GM12873 (cell line): Measurements from ENCODE around the gene EIF1AX.

Experiments
- TF ChIP-seq, protein P1 (sequence below): IDR thresholded peaks from 2 replicates; pipeline ENCODE4 v1.5.1; 2012; ENCODE audit warnings: low read depth, mild to moderate bottlenecking, moderate library complexity, low read length, control low read depth; ENCODE audit not compliant: insufficient read depth; ENCODE audit errors: missing control alignments

The EIF1AX gene

DNA sequence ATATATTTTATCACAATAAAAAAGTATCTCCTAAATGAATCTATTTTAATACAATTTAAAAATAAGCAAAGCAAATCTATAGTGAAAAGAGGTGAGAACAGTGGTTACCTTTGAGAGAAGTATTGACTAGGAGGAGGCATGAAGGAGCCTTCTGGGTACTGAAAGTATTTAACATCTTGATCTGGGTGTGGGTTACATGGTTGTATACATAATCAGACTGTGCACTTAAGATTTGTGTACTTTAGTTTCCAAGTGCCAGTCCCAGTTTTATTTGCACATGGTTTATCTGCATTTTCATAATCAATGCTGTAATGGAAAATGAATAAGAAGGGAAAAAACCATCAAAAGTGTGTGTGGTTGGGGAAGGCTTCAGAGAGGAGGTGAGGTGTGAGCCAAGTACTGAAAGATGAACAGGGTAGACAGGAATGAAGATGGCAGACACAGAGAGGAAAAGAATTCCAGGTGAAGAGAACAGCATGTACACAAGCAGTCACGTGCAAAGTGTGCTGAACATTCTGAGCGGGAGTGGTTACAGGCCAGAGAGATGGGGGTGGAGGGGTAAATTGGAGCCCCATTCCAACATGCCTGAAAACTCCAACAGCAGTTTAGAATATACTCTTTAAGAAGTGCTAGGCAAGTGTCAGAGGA is 39.6 kb downstream of the EIF1AX start:
- TF ChIP-seq, protein P1, sequence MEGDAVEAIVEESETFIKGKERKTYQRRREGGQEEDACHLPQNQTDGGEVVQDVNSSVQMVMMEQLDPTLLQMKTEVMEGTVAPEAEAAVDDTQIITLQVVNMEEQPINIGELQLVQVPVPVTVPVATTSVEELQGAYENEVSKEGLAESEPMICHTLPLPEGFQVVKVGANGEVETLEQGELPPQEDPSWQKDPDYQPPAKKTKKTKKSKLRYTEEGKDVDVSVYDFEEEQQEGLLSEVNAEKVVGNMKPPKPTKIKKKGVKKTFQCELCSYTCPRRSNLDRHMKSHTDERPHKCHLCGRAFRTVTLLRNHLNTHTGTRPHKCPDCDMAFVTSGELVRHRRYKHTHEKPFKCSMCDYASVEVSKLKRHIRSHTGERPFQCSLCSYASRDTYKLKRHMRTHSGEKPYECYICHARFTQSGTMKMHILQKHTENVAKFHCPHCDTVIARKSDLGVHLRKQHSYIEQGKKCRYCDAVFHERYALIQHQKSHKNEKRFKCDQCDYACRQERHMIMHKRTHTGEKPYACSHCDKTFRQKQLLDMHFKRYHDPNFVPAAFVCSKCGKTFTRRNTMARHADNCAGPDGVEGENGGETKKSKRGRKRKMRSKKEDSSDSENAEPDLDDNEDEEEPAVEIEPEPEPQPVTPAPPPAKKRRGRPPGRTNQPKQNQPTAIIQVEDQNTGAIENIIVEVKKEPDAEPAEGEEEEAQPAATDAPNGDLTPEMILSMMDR, result no peak

DNA sequence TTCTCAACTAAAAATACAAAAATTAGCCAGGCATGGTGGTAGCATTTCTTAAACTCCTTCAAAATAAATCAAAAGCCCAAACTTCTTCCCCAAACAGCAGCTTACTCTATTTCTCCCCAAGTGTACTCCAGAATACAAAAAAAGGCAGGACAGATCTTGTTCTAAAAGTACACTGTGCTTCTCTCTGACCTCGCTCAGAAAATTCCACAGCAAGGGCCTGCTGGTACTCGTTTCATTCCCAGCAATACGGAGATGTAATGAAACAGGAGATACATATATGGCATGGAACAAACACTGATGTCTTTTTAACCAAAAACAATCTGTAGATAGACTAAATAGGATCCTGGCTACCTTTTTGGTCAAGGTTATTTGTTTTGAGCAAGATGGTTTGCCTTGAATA is 50.1 kb downstream of the EIF1AX start:
- TF ChIP-seq, protein P1, result no peak

DNA sequence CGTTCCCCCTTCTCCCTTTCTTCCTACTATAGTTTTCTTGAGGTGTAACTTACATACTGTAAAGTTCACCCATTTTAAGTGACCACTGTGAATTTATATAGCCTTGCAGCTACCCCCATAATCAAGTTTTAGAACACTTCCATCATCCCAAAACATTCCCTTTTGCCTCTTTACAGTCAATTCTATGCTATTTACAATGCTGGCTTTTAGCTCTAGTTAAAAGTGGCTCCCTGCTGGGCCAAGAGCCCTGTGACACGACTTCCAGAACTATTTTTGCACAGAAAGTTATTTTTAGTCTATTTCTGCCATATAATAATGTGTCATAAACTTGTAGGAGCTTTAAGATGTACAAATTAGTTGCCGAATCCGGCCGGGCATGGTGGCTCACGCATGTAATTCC is 51.8 kb downstream of the EIF1AX start:
- TF ChIP-seq, protein P1, result no peak

DNA sequence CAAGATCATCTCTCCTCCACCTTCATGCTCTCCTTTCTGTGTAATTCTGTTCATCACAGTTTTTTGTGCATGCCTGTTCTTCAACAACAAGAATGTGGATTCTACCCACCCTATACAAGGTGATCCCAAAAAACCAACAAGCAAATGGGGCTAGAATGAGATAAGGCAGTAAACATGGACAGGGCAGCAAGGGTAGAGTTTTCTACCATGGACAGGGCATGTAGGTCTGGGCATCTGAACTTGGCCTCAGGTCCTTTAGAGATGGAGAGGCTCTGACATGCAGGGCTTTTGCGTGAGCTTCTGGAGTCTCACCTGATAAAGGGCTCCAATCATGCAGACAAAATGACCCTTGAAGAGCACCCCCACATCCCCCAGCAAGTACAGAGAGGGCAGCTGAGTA is 61.4 kb downstream of the EIF1AX start:
- TF ChIP-seq, protein P1, result no peak
